Measurements from ENCODE around the gene KRT7.
A peak's percentile ranks its signal among the peaks of the same experiment; 100 is the strongest.

Gene KRT7

GRCh38 chr12:52200086-52200780 lies 32.8 kb upstream of the KRT7 start:
- DNase-seq, result no peak

GRCh38 chr12:52200781-52201450 lies 32.1 kb upstream of the KRT7 start:
- no peak for DNase-seq

DNA sequence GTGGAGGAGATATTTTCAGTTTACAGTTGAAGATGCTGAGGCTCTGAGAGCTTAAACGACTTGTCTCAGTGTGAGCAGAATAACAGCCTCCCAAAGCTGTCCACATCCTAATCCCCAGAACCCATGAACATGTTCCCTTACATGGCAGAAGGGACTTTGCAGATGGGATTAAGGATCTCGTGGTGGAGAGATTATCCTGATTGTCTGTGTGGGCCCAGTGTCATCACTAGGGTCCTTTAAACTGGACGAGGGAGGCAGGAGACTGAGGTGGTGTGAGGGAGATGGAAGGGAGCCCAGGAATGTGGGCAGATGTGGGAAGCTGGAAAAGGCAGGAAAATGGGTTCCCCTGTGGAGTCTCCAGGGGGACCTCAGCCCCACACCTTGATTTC lies 31.6 kb upstream of the KRT7 start:
- DNase-seq, result no peak

DNA sequence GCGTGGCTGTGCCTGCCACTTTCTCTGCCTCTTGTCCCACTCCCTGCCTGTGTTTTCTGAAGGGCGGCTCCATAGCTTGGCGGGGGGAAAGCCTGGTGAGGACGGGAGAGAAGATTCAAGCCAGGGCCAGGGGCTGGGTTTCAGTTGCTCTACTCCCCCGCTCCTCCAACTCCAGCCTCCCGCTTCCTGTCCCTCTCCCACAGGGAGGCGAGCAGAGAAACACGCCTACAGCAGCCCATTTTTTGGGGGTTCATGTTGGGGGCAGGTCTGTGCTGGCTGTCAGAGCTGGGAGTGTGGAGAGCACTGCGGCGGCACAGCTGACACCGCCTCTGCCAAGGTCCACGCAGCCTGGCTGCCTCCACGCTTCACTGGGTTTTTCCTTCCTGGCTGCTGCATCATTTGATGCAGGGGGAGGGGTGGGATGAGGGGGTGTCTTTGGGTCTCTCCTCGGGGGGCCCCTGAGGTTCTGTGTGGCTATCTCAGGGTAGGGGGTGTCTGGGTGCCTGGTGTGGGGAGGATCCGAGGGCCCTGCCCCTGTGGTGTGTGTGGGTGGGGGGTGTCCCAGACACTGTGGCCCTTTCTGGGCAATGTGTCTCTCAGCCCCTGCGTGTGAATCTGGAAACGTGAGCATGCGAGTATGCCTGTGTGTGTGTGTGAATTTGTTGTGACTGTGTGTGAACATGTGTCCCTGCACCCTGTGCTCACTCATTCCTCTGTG lies 30.5 kb upstream of the KRT7 start:
- no peak for DNase-seq

GRCh38 chr12:52203079-52203921 lies 29.7 kb upstream of the KRT7 start:
- no peak for DNase-seq

DNA sequence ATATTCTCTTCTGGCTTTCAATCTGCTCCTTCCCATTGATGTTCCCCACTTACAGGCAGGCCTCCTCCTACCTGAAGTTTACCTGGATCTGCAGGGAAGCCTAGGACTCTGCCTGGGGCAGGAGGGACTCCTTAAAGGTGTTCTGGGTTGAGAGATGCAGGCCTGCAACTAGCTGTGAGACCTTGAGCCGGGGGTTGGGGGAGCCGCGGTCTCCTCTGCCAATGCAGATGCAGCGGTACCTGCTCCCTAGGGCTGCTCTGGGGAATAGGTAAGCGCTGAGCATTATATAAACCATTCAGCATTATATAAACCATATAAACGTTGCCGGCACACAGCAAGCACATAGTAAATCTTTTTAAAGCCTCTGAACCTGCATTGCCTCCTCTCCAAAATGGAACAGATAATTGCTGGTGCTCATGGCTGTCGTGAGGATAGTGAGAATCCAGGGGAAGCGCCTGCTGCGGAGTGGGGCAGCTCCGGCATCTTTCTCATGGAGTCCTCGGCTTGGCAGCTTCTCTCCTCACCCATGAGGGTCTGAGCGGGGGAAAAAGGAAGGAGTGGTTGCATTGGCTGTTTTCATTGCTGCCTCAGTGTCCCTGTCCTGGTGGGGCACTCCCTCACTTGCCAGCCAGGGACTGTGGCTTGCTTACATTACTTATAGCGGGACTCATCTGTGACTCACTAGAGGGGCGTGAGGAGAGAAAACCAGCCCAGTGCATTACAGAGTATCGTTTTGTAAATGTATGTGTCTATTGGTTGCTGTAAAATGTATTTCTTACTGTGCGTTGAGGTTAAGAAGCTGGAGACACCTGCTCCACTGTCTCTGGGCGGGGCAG lies 28.7 kb upstream of the KRT7 start:
- DNase-seq, result no peak

GRCh38 chr12:52204931-52205505 lies 28.0 kb upstream of the KRT7 start:
- DNase-seq, result no peak

GRCh38 chr12:52205612-52206303 lies 27.3 kb upstream of the KRT7 start:
- no peak for DNase-seq

GRCh38 chr12:52206304-52207040 lies 26.6 kb upstream of the KRT7 start:
- DNase-seq, result no peak

GRCh38 chr12:52207106-52207505 lies 25.9 kb upstream of the KRT7 start:
- no peak for DNase-seq

- peak; percentile 76 for DNase-seq
Observed at GRCh38 chr12:52207895-52208294, 25.1 kb upstream of the KRT7 start.

DNA sequence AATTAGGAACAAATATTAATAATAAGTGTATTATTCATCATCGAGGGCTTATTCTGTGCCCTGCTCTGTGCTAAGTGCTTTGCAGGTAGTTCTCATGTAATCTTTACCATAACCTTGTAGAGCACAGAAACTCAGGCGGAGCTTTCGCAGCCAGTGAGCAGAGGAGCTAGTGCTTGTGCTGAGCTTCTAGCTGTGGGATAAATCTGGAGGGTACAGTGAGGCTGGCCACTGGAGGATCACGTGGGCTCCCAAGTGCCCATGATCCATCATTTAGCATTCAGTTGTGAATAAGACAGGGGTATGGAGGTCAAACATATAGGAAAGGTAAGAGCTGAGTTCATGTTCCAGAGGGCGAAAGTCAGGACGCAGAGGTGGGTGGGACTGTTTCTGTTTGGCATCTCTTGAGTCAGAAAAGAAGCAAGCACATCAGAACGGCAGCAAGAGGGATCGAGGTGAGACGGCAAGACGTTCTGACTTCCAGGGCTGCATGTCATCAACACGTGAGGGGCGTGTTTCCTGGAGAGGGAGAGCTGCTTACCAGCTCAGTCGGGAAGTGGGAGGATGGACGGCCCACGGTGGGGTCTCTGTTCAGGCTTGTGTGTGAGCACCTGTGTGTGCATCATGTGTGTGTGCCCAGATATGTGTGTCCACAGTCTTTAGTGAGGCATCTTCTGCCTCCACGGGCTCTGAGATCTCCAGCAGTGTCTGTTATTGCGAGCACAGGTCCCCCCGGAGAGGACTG lies 24.4 kb upstream of the KRT7 start:
- no peak for DNase-seq

DNA sequence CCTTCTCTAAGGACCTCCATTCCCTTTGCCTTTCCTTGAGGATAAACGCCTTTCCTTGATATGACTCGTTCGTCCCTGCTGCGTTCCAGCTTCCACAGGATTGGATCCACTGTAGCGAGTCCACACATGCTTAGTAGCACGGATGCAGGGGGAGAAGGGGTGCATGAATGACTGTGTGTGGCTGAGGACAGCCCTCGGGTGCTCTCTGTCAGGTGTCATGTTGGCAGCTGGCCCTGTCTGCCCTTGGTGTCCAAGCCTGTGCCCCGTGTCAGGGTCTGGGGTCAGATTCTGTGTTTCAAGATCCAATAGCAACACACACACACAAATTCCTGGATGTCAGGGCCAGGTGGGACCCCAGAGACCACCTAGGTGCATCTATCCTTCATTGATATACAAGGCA lies 23.7 kb upstream of the KRT7 start:
- DNase-seq, result no peak

- DNase-seq, result no peak
Observed at GRCh38 chr12:52210186-52210924, 22.7 kb upstream of the KRT7 start.

DNA sequence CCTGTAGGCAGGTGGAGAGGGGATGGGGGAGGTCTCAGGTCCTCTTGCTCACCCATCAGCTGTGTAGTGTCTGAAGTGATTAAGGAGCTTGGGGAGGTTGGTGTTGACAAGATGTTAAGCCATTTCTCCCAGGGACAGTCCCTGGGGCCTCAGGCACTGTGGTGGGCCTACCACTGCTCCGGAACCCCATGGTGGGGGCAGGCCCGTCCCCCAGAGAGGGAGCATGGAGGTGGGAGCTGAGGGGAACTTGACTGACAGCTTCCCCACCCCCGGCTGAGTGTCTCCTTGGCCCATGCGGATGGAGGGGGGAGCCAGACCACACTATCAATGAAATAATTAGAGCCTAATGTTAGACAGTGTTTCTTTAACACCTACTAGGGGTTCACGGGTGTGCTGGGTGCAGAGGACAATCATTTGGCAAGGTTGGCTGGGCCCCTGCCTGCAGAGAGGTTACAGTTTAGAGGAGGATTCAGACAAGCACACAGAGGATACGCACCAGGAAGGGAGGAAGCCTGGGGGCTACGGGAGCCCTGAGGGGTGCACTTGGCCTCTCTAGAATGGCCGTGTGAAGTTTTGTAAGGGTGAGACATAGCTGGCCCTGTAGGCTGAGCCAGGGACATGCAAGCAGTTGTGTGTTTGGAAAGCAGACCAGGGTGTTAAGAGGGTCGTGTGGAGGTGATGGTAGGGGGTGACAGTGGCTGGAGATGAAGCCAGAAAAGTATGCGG lies 22.0 kb upstream of the KRT7 start:
- DNase-seq, result no peak

DNA sequence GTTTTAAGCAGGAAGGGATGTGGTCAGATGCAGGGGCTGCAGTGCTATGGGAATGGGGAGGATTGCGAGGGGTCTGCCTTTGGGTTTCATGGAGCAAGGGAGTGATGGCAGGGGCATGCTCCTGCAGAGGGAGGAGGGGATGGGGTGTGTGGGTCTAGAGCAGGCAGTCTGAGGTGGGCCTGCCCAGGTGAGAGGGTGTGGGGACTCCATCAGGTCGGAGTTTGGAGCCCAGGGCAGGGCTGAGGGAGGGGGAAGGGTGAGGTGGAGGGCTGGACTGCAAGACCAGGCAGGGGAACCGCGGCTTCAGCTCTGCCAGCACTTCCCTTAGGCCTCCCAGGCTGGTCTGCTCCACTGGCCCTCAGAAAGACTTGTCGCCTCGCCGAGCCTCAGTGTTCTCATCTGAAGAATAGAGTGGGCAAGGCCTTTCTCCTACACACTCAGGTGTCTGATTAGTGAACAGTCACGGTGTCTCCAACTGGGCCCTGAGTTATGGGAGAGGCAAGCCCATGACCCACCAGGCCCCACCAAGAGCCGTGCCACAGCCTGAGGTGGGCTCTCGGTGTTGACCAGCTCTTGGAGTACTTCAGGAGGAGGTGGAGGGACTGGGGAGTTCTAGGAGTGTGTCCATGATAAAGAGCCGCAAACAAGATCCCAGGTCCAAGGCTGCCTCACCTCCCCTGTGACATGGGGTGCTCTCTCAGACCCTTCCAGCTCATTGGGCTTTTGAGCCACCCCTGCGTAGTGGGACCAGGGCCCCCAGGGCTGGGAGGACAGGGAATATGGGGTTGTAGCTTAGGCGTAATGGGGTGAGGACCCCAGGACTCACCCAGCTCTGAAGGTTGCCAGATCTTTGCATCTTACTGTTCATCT lies 21.1 kb upstream of the KRT7 start:
- no peak for DNase-seq

Data from DMS79 (cell line).